ENCODE results near the gene SYPL2.
A peak's percentile ranks its signal among the peaks of the same experiment; 100 is the strongest.
"Not testable (repeated sequence)": the region's sequence is repeated elsewhere in the genome, so short reads cannot be mapped to it uniquely, and the experiment has no call there.

SYPL2 gene

GRCh38 chr1:109466452-109467300, at the start of gene SYPL2:
TSS of gene SYPL2 (plus strand) at chr1:109466546. CDS start at chr1:109466844, 298 bp downstream.
- no peak for DNase-seq

- DNase-seq, result no peak
These were observed 42.8 kb upstream of the SYPL2 start for GRCh38 chr1:109423498-109423897.

- DNase-seq, result peak; percentile 69
These were observed 40.7 kb upstream of the SYPL2 start for GRCh38 chr1:109425391-109426280.

GRCh38 chr1:109426281-109427170, 39.8 kb upstream of the SYPL2 start, which contains the start of gene PSMA5:
TSS of gene PSMA5 (minus strand) at chr1:109426448. CDS start at chr1:109426330, 118 bp downstream.
- peak; percentile 98 for DNase-seq

GRCh38 chr1:109427171-109427467, 39.2 kb upstream of the SYPL2 start:
- no peak for DNase-seq

- DNase-seq, result no peak
These were observed 34.0 kb upstream of the SYPL2 start for GRCh38 chr1:109432336-109432735.

GRCh38 chr1:109433322-109433721, 33.0 kb upstream of the SYPL2 start:
- no peak for DNase-seq

- DNase-seq, result no peak
These were observed 31.9 kb upstream of the SYPL2 start for GRCh38 chr1:109434484-109434883.

- DNase-seq, result no peak
These were observed 27.5 kb upstream of the SYPL2 start for GRCh38 chr1:109438798-109439297.

GRCh38 chr1:109441069-109441468, 25.3 kb upstream of the SYPL2 start:
- DNase-seq, result no peak

- no peak for DNase-seq
These were observed 22.9 kb upstream of the SYPL2 start for GRCh38 chr1:109443476-109443875.

- DNase-seq, result no peak
These were observed 22.0 kb upstream of the SYPL2 start for GRCh38 chr1:109444346-109444745.

GRCh38 chr1:109445949-109446695, 20.2 kb upstream of the SYPL2 start:
- not testable (repeated sequence) for DNase-seq

GRCh38 chr1:109447524-109447923, 18.8 kb upstream of the SYPL2 start:
- DNase-seq, result no peak

GRCh38 chr1:109454497-109455133, 11.7 kb upstream of the SYPL2 start:
- no peak for DNase-seq

GRCh38 chr1:109457819-109458218, 8.5 kb upstream of the SYPL2 start:
- DNase-seq, result no peak

- no peak for DNase-seq
These were observed 258 bp upstream of the SYPL2 start for GRCh38 chr1:109466125-109466451.

- no peak for DNase-seq
These were observed 993 bp downstream of the SYPL2 start for GRCh38 chr1:109467301-109467777.

- DNase-seq, result no peak
These were observed 1.7 kb downstream of the SYPL2 start for GRCh38 chr1:109468061-109468460.

- DNase-seq, result no peak
These were observed 2.6 kb downstream of the SYPL2 start for GRCh38 chr1:109468903-109469302.

- no peak for DNase-seq
These were observed 3.9 kb downstream of the SYPL2 start for GRCh38 chr1:109470245-109470644.

All from stimulated activated naive CD4-positive, alpha-beta T cell treated with Interleukin-2 at 50 U/mL for 16 hours (primary cell).